ENCODE measurements around the gene PTPRN.
"Not testable (repeated sequence)": the region's sequence is repeated elsewhere in the genome, so short reads cannot be mapped to it uniquely, and the experiment has no call there.

The PTPRN gene

DNA sequence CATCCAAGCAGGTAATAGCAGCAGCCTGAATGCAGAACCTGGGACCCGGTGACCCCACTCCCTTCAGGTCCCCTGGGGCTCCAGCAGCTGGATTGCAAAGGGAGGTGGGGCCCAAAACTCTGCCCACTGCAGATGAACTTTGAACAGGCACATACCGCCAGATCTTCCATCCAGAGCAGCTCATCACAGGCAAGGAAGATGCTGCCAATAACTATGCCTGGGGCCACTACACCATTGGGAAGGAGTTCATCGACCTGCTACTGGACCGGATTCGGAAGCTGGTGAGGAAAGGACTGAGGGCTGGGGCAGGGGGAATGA lies 39.2 kb downstream of the PTPRN start:
- DNase-seq (ENCODE audit: low spot score) = no peak

DNA sequence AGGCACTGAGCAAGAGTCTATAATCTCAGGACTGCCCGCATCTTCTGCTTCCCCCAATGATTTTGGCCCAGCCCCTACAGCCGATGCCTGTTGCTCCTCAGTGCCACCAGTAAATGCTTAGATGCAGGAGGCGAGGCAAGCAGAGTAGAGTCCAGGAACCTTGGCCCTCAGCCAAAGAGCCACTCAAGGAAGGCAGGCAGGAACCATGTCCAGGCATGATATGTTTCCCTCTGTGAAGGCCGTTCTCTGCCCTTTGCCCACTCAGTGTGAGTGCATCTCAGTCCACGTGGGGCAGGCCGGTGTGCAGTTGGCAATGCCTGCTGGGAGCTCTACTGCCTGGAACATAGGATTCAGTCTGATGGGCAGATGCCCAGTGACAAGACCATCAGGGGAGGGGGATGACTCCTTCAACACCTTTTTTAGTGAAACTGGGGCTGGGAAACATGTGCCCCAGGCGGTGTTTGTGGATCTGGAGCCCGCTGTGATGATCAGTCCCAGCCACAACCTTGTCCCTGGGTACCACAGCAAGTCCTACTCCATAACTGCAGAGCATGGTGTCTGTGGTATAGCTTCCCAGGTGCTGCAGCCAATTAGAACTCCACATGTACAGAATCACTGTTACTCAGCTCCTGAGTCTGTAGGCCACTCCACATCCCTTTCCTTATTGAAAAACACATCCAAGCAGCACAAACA lies 39.7 kb downstream of the PTPRN start:
- DNase-seq (ENCODE audit: low spot score) = no peak

DNA sequence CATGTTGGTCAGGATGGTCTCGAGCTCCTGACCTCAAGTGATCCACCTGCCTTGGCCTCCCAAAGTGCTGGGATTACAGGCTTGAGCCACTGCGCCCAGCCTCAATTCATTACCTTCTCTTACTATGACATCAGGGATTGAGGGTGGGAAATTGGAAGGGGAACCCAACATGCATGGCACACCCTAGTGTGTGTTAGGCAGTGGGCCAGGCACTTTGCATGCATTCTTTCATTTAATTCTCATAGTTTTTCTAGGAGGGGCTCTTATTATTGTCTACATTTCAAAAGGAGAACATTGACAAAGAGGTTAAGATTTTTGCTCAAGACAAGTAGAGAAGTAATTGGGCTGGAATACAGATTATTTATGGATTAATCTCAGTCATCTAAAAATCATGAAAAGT lies 40.9 kb downstream of the PTPRN start:
- DNase-seq (ENCODE audit: low spot score) = no peak

DNA sequence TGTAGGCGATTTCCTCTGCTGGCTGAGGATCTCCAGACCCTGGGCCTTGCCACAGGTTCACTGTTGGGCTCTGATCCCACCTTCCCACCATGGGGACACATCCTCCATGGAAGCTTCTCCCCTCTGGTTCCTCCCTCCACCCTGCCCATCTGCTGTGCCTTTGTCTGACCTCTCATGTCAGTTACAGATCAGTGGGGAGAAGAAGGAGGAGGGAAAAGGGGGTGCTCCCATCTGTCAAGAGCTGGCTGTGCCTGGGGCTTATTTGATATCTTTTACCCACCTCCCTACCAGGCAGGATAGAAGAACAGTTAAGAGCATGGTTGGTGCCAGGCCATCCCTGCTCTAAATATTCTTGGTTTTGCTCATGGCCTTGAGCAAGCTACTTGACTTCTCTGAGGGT lies 42.3 kb downstream of the PTPRN start:
- DNase-seq (ENCODE audit: low spot score) = no peak

DNA sequence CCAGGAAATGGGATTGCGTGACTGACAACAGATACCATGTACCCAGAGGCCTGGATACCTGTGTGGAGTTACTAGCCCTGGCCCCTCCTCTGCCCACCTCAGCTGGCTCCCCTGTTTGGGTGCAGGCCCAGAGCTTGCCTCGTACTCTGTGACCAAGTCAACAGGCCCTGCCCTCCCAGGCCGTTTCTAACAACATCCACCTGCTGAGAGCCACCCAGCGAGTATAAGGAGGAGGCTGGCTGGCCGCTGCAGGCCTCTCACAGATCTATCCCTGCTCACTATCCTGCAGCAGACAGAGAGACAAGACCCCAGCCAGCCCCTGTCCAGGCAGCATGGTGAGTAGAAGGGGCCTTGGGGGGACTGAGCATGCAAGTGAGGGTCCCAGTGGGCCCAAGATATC lies 43.0 kb downstream of the PTPRN start:
- DNase-seq (ENCODE audit: low spot score) = no peak

DNA sequence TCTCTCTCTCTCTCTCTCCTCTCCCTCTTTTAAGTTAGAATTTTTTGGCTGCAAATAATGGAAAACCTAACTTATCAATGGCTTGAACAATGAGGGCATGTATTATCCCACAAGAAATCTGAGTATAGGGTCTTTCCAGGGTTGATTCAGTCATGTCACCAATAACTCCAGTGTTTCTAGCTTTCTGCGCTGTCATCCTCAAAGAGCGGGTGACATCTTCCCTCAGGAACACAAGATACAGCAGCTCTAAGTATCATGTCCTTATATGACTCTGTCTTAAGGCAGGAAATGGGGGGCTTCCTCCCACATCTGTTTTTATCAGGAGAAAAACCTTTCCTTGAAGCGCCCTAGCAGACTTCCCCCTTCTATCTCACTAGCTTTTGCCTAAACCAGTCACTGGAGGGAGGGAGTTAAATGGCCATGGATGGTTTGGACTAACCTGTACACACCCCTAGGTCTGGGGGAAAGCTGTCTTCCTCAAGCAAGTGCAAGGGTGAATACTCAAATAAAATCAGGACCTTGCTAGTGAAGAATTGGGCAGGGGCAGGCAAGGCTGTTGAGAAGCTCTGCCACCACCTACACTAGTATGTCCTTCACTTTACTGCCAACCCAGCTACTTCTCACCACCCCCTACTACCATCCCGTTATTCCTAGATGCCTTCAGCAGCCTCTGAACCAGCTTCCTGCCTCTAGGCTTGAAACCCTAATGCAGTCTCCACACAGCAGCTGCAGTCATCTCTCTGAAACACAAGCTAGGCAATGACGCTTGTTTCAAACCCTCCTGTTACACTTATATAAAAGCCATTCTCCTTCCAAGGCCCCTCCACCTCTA lies 48.0 kb downstream of the PTPRN start:
- DNase-seq (ENCODE audit: low spot score) = no peak

DNA sequence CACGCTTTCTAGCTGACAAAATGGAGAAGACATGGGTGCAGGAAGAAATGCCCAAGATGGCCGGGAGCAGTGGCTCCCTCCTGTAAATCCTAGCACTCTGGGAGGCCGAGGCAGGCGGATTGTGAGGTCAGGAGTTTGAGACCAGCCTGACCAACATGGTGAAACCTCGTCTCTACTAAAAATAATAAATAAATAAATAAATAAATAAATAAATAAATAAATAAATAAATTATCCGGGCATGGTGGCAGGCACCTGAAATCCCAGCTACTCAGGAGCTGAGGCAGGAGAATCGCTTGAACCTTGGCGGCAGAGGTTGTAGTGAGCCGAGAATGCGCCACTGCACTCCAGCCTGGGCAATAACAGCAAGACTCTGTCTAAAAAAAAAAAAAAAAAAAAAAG lies 50.3 kb downstream of the PTPRN start:
- not testable (repeated sequence) for DNase-seq (ENCODE audit: low spot score)

DNA sequence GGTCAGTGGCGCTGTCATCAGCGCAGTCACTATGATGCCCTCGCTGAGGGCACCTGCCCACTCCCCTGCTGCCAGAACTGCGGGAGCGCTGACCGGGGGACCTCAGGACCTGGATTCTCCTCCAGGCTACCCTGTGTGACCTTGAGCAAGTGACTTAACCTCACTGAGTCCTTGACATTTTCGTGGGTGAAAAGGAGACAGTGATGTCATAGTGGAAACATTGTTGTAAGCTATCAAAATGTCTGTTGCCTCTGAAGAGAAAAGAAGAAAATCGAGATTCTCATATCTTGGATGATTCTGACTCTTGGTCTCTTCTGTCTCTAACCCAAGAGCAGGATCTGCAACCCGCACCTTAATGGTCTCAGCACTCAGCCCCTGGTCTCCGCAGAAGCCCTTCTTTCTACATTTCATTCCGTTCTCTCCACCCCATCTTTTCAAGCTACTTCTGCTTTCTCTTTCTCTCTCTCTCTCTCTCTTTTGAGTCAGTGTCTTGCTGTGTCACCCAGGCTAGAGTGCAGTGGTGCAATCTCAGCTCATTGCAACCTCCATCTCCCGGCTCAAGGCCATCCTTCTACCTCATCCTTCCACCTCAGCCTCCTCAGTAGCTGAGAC lies 54.5 kb downstream of the PTPRN start:
- no peak for DNase-seq (ENCODE audit: low spot score)

DNA sequence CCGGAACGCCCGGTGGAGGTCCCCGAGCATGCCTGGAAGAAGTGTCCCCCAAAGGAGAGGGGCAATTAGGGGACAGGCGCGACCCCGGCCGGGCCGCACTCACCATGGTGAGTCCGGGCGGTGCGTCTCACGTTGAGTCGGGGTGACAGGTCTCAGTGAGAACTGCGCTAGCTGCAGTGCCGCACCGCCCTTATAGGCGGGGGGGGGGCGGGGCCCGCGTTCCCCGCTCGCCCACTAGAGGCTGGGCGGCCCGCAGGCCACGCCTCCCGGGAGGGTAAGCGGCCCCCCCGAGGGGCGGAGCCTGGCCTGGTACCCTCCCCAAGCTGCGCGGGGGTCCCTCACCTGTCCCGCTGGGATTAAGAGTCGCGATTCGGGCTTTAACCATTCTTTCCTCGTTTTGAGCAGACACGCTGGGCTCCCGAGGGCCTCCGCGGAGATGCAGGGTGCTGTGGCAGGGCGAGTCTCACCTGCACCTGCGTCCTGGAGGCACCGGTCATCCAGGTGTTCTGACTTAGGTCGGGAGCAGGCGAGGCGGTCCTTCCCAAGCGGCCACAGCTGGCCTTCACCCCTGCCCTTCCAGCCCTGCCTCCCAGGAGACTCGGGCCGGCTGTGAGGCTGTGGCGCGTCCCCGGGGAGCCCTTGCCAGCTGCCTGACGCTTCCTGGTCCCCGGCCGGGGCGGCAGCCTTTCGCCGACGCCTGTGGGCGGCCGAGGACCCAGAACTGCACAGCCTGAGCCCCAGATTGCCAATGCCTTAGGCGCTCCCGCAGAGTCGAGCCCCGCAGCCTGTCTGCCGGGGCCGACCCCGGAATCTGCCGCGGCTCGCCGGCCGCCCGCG lies 55.2 kb downstream of the PTPRN start, which contains the start of gene TUBA4A:
Gene TUBA4A, minus strand, starts transcription at position 166 of the 837 bp plus-strand sequence. Its CDS starts 60 bp downstream, at position 106.
- DNase-seq (ENCODE audit: low spot score) = peak; percentile 81

DNA sequence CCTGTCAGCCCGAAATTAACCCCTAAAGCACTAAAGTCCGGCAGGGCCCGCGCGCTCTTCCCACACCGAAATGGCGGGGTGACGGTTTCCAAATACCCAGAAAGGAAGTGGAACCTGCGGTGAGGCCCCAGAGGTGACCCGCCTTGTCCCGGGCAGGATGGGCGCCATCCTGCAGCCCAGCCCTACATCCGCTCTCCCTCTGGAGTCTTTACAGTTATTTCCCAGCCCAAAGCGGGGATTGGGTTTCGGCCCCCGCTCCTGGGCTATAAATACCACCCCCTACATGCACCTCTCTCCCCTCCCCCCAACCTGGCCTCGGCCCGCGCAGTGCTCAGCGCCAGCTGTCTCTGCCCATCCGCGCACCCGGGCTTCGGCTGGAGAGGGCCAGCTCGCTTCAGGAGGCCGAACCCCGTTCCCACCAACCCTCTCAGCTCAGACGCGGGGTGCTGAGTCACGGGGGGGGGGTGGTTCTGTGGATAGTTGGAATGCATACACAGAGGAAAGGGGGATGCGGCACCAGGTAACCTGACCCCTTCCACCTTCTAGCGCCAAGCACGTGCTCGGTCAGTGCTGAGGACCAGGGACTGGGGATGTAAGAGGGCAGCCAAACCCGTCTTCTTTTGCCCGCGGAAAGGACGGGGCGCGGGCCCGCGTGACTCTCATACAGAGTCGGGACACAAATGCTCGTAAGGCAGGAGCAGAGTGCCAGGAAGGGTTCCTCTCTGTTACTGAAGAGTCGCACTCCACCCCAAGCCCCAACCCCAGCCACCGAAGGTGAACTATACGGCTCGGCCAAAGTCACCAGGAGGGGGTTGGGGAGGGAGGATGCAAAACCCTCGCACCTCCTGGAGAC lies 56.1 kb downstream of the PTPRN start, which contains the start of gene TUBA4B:
Gene TUBA4B, plus strand, starts transcription at position 344 of the 853 bp plus-strand sequence. Its CDS starts 165 bp downstream, at position 509.
- peak; percentile 11 for DNase-seq (ENCODE audit: low spot score)

DNA sequence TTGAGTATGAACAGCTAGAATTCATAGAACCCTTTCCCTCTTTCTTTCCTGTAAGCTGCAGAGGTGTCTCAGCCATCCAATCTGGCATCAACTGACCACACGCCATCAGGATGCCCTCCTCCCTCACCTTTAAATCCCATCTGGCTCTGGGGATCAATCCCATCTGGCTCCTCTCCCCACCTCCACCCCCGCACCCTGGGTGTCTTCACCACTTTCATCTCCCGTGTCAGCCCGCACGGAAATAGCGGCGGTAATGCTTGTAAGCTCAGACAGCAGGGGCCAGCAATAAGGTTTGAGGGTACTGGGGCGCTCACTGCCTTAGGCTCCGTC lies 56.7 kb downstream of the PTPRN start:
- no peak for DNase-seq (ENCODE audit: low spot score)

DNA sequence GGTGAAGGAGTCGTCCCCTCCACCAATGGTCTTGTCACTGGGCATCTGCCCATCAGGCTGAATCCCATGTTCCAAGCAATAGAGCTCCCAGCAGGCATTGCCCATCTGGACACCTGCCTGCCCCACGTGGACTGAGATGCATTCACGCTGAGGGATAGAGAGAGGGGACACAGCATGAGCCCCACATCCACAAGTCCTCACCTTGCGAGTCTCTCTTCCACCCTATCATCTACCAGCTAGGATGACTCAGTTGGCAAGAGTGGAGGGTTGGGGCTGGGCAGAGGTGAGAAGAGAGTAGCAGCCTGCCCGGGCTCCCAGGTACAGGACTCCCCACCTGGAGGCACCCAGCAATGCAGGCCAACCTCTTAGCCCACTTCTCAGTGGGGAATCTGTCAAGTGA lies 57.1 kb downstream of the PTPRN start:
- DNase-seq (ENCODE audit: low spot score) = no peak

DNA sequence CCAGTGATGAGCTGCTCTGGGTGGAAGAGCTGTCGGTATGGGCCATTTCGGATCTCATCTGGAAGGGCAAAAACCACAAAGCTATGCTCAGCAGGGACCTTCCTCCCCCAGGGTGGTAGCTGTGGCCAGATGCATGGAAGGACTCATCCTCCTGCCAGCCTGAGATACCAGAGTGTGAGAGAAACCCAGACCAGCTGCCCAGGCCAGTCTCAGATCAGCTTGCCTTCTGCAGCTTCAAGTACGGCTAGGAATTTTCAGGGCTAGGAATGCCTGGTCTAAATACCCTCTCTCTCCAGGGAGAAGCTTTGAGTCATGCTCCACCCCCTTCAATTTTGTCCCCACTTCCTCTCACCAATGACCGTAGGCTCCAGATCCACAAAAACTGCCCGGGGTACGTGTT lies 57.5 kb downstream of the PTPRN start:
- DNase-seq (ENCODE audit: low spot score) = no peak

DNA sequence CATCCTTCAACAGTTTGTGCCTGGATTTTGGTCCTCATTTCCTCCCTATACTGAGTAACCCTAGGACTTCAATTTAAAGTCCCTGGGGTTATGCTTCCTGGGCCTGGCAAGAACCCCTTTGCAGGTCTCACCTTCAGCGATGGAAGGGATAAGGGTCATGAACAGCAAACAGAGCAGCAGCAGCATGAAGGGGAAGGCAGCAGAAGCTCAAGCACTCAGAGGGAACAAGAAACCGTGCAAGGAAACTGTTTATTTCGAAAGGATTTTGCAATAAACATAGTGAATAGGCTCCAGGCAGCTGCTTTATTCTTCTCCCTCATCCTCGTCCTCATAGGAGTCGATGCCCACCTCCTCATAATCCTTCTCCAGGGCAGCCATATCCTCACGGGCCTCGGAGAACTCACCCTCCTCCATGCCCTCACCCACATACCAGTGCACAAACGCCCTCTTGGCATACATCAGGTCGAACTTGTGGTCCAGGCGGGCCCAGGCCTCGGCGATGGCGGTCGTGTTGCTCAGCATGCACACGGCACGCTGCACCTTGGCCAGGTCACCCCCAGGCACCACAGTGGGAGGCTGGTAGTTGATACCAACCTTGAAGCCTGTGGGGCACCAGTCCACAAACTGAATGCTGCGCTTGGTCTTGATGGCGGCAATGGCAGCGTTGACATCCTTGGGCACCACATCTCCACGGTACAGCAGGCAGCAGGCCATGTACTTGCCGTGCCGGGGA lies 59.0 kb downstream of the PTPRN start:
- no peak for DNase-seq (ENCODE audit: low spot score)

DNA sequence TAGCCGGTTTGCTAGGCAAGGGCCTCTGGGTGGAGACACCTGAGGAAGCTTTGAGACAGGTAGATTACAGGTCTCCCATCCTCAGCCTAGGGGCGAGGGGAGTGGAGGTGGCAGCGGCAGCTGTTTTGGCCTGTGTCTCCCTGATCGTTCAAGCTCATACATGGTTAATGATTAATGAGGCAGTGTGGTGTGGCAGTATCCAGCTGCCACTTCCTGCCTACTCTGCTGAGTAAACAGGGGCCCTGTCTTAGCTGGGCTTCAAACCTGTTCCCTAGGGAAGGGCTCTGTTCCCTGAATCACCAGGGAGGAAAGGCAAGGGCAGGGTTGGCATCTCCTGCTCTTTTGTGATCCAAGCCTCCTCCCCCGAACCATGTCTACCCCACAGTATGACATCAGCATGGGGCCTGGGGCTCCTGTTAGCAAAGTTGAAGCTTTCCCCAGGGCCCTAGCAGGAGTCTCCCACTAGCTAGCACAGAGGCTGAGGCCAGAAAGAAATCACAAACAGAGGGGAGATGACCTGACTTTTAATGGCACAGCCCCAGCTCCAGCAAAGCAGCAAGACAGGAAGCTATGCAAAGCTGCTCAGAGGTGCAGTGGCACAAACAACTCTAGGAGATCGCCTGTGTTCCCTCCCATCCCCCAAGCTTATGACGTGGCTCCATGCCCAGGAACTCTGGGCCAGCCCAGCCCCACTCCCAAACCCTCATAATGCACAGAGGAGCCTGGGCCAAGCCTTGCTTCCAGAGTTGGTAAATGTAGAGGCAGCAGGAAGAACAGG lies 59.8 kb downstream of the PTPRN start:
- peak; percentile 73 for DNase-seq (ENCODE audit: low spot score)

DNA sequence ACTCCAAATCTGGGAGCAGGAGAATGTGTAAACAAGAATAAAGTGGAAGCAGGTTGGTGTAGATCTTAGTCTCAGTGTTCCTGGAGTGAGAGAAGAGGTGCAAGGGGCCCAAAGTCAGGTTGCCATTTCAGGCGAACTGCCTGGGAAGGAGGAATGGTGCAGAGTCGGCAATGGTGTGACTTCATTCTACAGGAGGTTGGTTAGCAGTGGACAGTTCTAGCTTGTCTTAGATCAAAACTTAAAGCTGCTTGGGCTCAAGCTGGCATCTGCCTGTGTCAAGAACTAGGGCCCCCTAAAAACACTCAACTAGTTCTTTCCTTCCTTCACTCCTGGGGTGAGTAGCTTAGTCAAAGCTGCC lies 60.4 kb downstream of the PTPRN start:
- no peak for DNase-seq (ENCODE audit: low spot score)

DNA sequence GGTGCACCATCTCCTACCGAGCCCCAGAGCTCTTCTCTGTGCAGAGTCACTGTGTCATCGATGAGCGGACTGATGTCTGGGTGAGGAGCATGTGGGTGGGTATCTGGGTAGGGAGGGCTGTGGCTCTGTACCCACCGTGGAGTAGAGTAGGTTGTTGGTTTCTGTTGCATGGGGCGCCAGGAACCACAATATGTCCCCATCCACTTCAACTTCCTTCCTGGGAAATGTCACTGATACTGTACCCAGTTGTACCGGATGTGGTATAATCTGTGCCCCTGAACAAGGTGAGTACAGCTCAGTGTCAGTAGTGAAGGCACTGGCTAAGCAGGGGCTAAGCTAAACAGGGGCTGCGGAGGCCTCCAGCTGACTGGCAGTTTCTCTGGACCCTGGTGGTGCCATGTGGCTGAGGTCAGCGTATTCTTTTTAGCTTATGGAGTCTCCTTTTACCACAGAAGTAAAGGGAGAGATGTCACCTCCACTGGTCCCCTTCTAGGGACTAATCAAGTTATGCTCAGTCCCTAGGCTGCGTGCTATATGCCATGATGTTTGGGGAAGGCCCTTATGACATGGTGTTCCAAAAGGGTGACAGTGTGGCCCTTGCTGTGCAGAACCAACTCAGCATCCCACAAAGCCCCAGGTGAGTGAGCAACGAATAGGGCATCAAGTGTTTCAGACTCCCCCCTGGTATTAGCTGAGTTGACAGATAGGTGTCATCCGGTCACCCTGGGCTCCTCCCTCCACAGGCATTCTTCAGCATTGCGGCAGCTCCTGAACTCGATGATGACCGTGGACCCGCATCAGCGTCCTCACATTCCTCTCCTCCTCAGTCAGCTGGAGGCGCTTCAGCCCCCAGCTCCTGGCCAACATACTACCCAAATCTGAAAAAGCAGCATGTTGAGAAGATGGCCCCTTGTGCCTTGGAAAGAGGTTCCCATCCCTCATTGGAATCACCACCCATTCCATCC lies 61.2 kb downstream of the PTPRN start:
- no peak for DNase-seq (ENCODE audit: low spot score)

DNA sequence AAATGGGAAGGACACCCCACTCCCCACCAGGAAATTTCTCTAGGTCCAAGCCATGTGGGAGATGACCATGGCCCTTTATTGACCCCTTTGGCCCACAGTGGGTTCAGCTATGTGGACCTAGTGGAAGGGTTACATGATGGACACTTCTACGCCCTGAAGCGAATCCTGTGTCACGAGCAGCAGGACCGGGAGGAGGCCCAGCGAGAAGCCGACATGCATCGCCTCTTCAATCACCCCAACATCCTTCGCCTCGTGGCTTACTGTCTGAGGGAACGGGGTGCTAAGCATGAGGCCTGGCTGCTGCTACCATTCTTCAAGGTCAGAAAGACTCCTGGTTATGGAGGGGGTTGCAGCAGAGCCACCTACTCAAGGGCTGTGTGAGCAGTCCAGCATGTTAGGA lies 62.6 kb downstream of the PTPRN start:
- no peak for DNase-seq (ENCODE audit: low spot score)

DNA sequence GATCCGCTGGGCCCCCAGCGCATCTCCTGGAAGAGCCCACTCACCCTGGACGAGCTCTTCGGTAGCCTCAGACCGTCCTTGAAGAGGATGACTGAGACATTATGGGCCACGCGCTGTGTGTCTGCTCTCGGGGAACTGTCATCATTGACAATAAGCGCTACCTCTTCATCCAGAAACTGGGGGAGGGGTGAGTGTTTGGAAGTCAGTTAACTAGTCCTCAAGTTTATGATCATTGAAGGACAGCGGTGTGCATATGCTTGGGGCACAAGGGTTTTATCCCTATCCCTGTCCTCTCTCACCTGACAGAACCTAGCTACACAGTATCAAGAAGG lies 63.3 kb downstream of the PTPRN start:
- DNase-seq (ENCODE audit: low spot score) = no peak

Data from pons (tissue), 1 donor.